Measurements from ENCODE around the gene C10orf143. TPM values are rescaled to one million over a fixed set of nuclear protein-coding genes. Genes with fewer than 3 reads are reported as not detected.

C10orf143 gene
- total and polyA plus RNA-seq, 3 experiments from 2014 or later = 5.7 to 24.6 (median 6.7) TPM

- ChIA-PET CTCF (no interaction called here), POLR2A (no interaction called here)
- Histone ChIP-seq H3K27ac (ENCODE audit: low read depth, low read length) (no peak overlapping the region), H3K4me1 (ENCODE audit: insufficient read depth, low read length) (no peaks in the 10 kb centered on the region), H3K27me3 (ENCODE audit: insufficient read depth, low read length, poor library complexity, severe bottlenecking) (no peaks in the 10 kb centered on the region), H3K36me3 (ENCODE audit: insufficient read depth, low read length) (no peaks in the 10 kb centered on the region), H3K9me3 (ENCODE audit: low read length) (no peaks in the 10 kb centered on the region), H3K4me3 (ENCODE audit: low read length) (no peak overlapping the region)
- no peaks in the 10 kb centered on the region for H3K36me3 Mint-ChIP-seq
- H3K4me3 Mint-ChIP-seq = no peak overlapping the region
- no peak overlapping the region for H3K27ac Mint-ChIP-seq
- no peaks in the 10 kb centered on the region for H3K4me1 Mint-ChIP-seq
- H3K27me3 Mint-ChIP-seq = peaks cover 9 to 12% of the 10 kb centered on the region in 2 donors
- H3K9me3 Mint-ChIP-seq = peaks cover 0 to 4% (median 0%) of the 10 kb centered on the region in 5 donors
- no peak for DNase-seq
These were observed 65.5 kb downstream of the C10orf143 start for GRCh38 chr10:130045091-130045652.

GRCh38 chr10:130044067-130045061 is 66.3 kb downstream of the C10orf143 start:
- H3K4me1 Mint-ChIP-seq = no peaks in the 10 kb centered on the region
- POLR2A ChIA-PET = no interaction called here
- H3K36me3 ChIP-seq (ENCODE audit: insufficient read depth, low read length) = no peaks in the 10 kb centered on the region
- peaks cover 9 to 10% of the 10 kb centered on the region in 2 donors for H3K27me3 Mint-ChIP-seq
- CTCF ChIA-PET = no interaction called here
- H3K4me3 ChIP-seq (ENCODE audit: low read length) = no peak overlapping the region
- no peaks in the 10 kb centered on the region for H3K36me3 Mint-ChIP-seq
- H3K27ac Mint-ChIP-seq = no peak overlapping the region
- H3K4me1 ChIP-seq (ENCODE audit: insufficient read depth, low read length) = no peaks in the 10 kb centered on the region
- no peak for DNase-seq
- no peak overlapping the region for H3K27ac ChIP-seq (ENCODE audit: low read depth, low read length)
- no peaks in the 10 kb centered on the region for H3K27me3 ChIP-seq (ENCODE audit: insufficient read depth, low read length, poor library complexity, severe bottlenecking)
- H3K9me3 Mint-ChIP-seq = peaks cover 0 to 4% (median 0%) of the 10 kb centered on the region in 5 donors
- H3K4me3 Mint-ChIP-seq = no peak overlapping the region
- no peaks in the 10 kb centered on the region for H3K9me3 ChIP-seq (ENCODE audit: low read length)

GRCh38 chr10:130043491-130043890 is 67.1 kb downstream of the C10orf143 start:
- CTCF ChIA-PET = no interaction called here
- H3K36me3 Mint-ChIP-seq = no peaks in the 10 kb centered on the region
- no peak for DNase-seq
- peaks cover 9 to 10% of the 10 kb centered on the region in 2 donors for H3K27me3 Mint-ChIP-seq
- no peaks in the 10 kb centered on the region for H3K9me3 ChIP-seq (ENCODE audit: low read length)
- POLR2A ChIA-PET = no interaction called here
- no peaks in the 10 kb centered on the region for H3K27me3 ChIP-seq (ENCODE audit: insufficient read depth, low read length, poor library complexity, severe bottlenecking)
- H3K4me1 ChIP-seq (ENCODE audit: insufficient read depth, low read length) = no peaks in the 10 kb centered on the region
- no peak overlapping the region for H3K4me3 Mint-ChIP-seq
- H3K4me3 ChIP-seq (ENCODE audit: low read length) = no peak overlapping the region
- peaks cover 0 to 4% (median 0%) of the 10 kb centered on the region in 5 donors for H3K9me3 Mint-ChIP-seq
- H3K27ac Mint-ChIP-seq = peak overlapping the region in 1 of 8 donors; percentile 49
- H3K4me1 Mint-ChIP-seq = no peaks in the 10 kb centered on the region
- no peak overlapping the region for H3K27ac ChIP-seq (ENCODE audit: low read depth, low read length)
- H3K36me3 ChIP-seq (ENCODE audit: insufficient read depth, low read length) = no peaks in the 10 kb centered on the region

GRCh38 chr10:130042381-130042780 is 68.2 kb downstream of the C10orf143 start:
- Histone ChIP-seq H3K9me3 (ENCODE audit: low read length) (no peaks in the 10 kb centered on the region), H3K36me3 (ENCODE audit: insufficient read depth, low read length) (no peaks in the 10 kb centered on the region), H3K4me3 (ENCODE audit: low read length) (no peak overlapping the region), H3K4me1 (ENCODE audit: insufficient read depth, low read length) (no peaks in the 10 kb centered on the region), H3K27ac (ENCODE audit: low read depth, low read length) (no peak overlapping the region), H3K27me3 (ENCODE audit: insufficient read depth, low read length, poor library complexity, severe bottlenecking) (no peaks in the 10 kb centered on the region)
- Mint-ChIP-seq H3K4me1 (no peaks in the 10 kb centered on the region), H3K4me3 (no peak overlapping the region), H3K27me3 (peaks cover 8 to 17% of the 10 kb centered on the region in 2 donors), H3K36me3 (no peaks in the 10 kb centered on the region), H3K9me3 (peaks cover 0 to 4% (median 0%) of the 10 kb centered on the region in 5 donors), H3K27ac (no peak overlapping the region)
- ChIA-PET CTCF (interaction anchor here (1.2 kb wide), 1 partner anchor 67 kb away, joined by 3 read pairs; no protein-coding TSS in a partner anchor), POLR2A (no interaction called here)
- no peak for DNase-seq

GRCh38 chr10:130041451-130042371 is 68.9 kb downstream of the C10orf143 start:
- H3K27ac ChIP-seq (ENCODE audit: low read depth, low read length) = no peak overlapping the region
- Mint-ChIP-seq H3K27me3 (peaks cover 12 to 24% of the 10 kb centered on the region in 2 donors), H3K4me3 (no peak overlapping the region), H3K27ac (no peak overlapping the region), H3K4me1 (no peaks in the 10 kb centered on the region), H3K36me3 (no peaks in the 10 kb centered on the region), H3K9me3 (peaks cover 0 to 3% (median 0%) of the 10 kb centered on the region in 5 donors)
- CTCF ChIA-PET = interaction anchor here (1.2 kb wide), 1 partner anchor 68 kb away, joined by 3 read pairs; no protein-coding TSS in a partner anchor
- H3K9me3 ChIP-seq (ENCODE audit: low read length) = no peaks in the 10 kb centered on the region
- H3K4me1 ChIP-seq (ENCODE audit: insufficient read depth, low read length) = no peaks in the 10 kb centered on the region
- DNase-seq = no peak
- POLR2A ChIA-PET = no interaction called here
- H3K4me3 ChIP-seq (ENCODE audit: low read length) = no peak overlapping the region
- H3K36me3 ChIP-seq (ENCODE audit: insufficient read depth, low read length) = no peaks in the 10 kb centered on the region
- no peaks in the 10 kb centered on the region for H3K27me3 ChIP-seq (ENCODE audit: insufficient read depth, low read length, poor library complexity, severe bottlenecking)

- ChIA-PET CTCF (interaction anchor here (0.7 kb wide), 1 partner anchor 683 kb away, joined by 3 read pairs; no protein-coding TSS in a partner anchor), POLR2A (no interaction called here)
- Histone ChIP-seq H3K27me3 (ENCODE audit: insufficient read depth, low read length, poor library complexity, severe bottlenecking) (no peaks in the 10 kb centered on the region), H3K27ac (ENCODE audit: low read depth, low read length) (no peak overlapping the region), H3K4me1 (ENCODE audit: insufficient read depth, low read length) (no peaks in the 10 kb centered on the region), H3K9me3 (ENCODE audit: low read length) (no peaks in the 10 kb centered on the region), H3K36me3 (ENCODE audit: insufficient read depth, low read length) (no peaks in the 10 kb centered on the region), H3K4me3 (ENCODE audit: low read length) (no peak overlapping the region)
- Mint-ChIP-seq H3K9me3 (peaks cover 0 to 2% (median 0%) of the 10 kb centered on the region in 5 donors), H3K27me3 (peaks cover 12 to 25% of the 10 kb centered on the region in 2 donors), H3K4me3 (no peak overlapping the region), H3K27ac (no peak overlapping the region), H3K4me1 (no peaks in the 10 kb centered on the region), H3K36me3 (no peaks in the 10 kb centered on the region)
- DNase-seq = no peak
These were observed 69.8 kb downstream of the C10orf143 start for GRCh38 chr10:130040817-130041330.

- CTCF ChIA-PET = interaction anchor here (0.7 kb wide), 1 partner anchor 683 kb away, joined by 3 read pairs; no protein-coding TSS in a partner anchor
- Histone ChIP-seq H3K27me3 (ENCODE audit: insufficient read depth, low read length, poor library complexity, severe bottlenecking) (no peaks in the 10 kb centered on the region), H3K4me1 (ENCODE audit: insufficient read depth, low read length) (no peaks in the 10 kb centered on the region), H3K27ac (ENCODE audit: low read depth, low read length) (no peak overlapping the region), H3K9me3 (ENCODE audit: low read length) (no peaks in the 10 kb centered on the region), H3K36me3 (ENCODE audit: insufficient read depth, low read length) (no peaks in the 10 kb centered on the region), H3K4me3 (ENCODE audit: low read length) (no peak overlapping the region)
- no peak overlapping the region for H3K27ac Mint-ChIP-seq
- peaks cover 0 to 2% (median 0%) of the 10 kb centered on the region in 5 donors for H3K9me3 Mint-ChIP-seq
- peaks cover 15 to 25% of the 10 kb centered on the region in 2 donors for H3K27me3 Mint-ChIP-seq
- no peak for DNase-seq
- no peaks in the 10 kb centered on the region for H3K4me1 Mint-ChIP-seq
- POLR2A ChIA-PET = no interaction called here
- no peak overlapping the region for H3K4me3 Mint-ChIP-seq
- no peaks in the 10 kb centered on the region for H3K36me3 Mint-ChIP-seq
These were observed 70.3 kb downstream of the C10orf143 start for GRCh38 chr10:130040351-130040750.

Data from CD8-positive, alpha-beta memory T cell (primary cell).